Immature natural killer cell (primary cell): ENCODE measurements around the gene TNFSF9. TPM values are rescaled to one million over a fixed set of nuclear protein-coding genes. Genes with fewer than 3 reads are reported as not detected.

Experiments
- DNase-seq, 3 donors: peaks; one replicate each; pipeline ENCODE4 v3.0.0; 2022; ENCODE audit warnings: mixed read lengths in 1 of 3
- H3K27ac Mint-ChIP-seq, 6 donors: one replicate each; pipeline ENCODE4 v1.8.0; 2020; ENCODE audit warnings: mixed read lengths in 6 of 6, mild to moderate bottlenecking in 5 of 6, inconsistent platforms in 4 of 6, moderate library complexity in 3 of 6
- H3K27me3 Mint-ChIP-seq, 3 donors: one replicate each; pipeline ENCODE4 v1.8.0; 2020 to 2021; ENCODE audit warnings: low read depth in 3 of 3, mild to moderate bottlenecking in 3 of 3, mixed read lengths in 3 of 3, moderate library complexity in 3 of 3, inconsistent platforms in 1 of 3
- H3K36me3 Mint-ChIP-seq, 3 donors: one replicate each; pipeline ENCODE4 v1.8.0; 2020; ENCODE audit warnings: mixed read lengths in 3 of 3, inconsistent platforms in 2 of 3, mild to moderate bottlenecking in 2 of 3
- H3K4me1 Mint-ChIP-seq, 2 donors: one replicate each; pipeline ENCODE4 v1.8.0; 2020; ENCODE audit warnings: inconsistent platforms in 2 of 2, mild to moderate bottlenecking in 2 of 2, mixed read lengths in 2 of 2, moderate library complexity in 1 of 2
- H3K4me3 Mint-ChIP-seq, 5 donors: one replicate each; pipeline ENCODE4 v1.8.0; 2020; ENCODE audit warnings: mild to moderate bottlenecking in 5 of 5, mixed read lengths in 5 of 5, inconsistent platforms in 3 of 5, moderate library complexity in 3 of 5
- H3K9me3 Mint-ChIP-seq, 6 donors: one replicate each; pipeline ENCODE4 v1.8.0; 2020; ENCODE audit warnings: mild to moderate bottlenecking in 6 of 6, mixed read lengths in 6 of 6, inconsistent platforms in 4 of 6, moderate library complexity in 3 of 6
- polyA plus RNA-seq, 3 donors: library from polyadenylated mRNA; unstranded; fragments of 300-500 nt; fragmentation: Illumina TruSeq; gene quantifications; one replicate each; pipeline ENCODE4 v1.2.3, GENCODE V29; 2021

TNFSF9 gene
- polyA plus RNA-seq, result 10 to 100 TPM in 1 of 3 donors, 1 to 10 TPM in 2; 1.3 to 16.0 (median 5.9) TPM

GRCh38 chr19:6530386-6531162 is at the start of gene TNFSF9:
TSS of gene TNFSF9 (plus strand) at chr19:6531026. CDS start at chr19:6531037, 11 bp downstream.
- no peaks in the 10 kb centered on the region for H3K9me3 Mint-ChIP-seq
- peaks cover 28 to 39% of the 10 kb centered on the region in 2 donors for H3K4me1 Mint-ChIP-seq
- DNase-seq, result peak; percentile 76 to 77 (median 77)
- peaks cover 4 to 10% (median 5%) of the 10 kb centered on the region in 3 donors for H3K36me3 Mint-ChIP-seq
- H3K27ac Mint-ChIP-seq, result peak within 1 kb of the TSS; percentile 1 to 90 (median 80)
- peak within 1 kb of the TSS; percentile 84 to 99 (median 86) for H3K4me3 Mint-ChIP-seq
- peaks cover 15 to 21% (median 17%) of the 10 kb centered on the region in 3 donors for H3K27me3 Mint-ChIP-seq

GRCh38 chr19:6481541-6482342 is 49.1 kb upstream of the TNFSF9 start, which contains the start of gene DENND1C:
TSS of gene DENND1C (minus strand) at chr19:6481787. CDS start at chr19:6481695, 92 bp downstream.
- peak within 1 kb of the TSS; percentile 99 to 100 (median 99) for H3K27ac Mint-ChIP-seq
- peak within 1 kb of the TSS; percentile 93 to 99 (median 98) for H3K4me3 Mint-ChIP-seq
- peak; percentile 77 to 78 (median 77) for DNase-seq
- H3K9me3 Mint-ChIP-seq, result no peaks in the 10 kb centered on the region
- H3K4me1 Mint-ChIP-seq, result peaks cover 42 to 43% of the 10 kb centered on the region in 2 donors
- H3K27me3 Mint-ChIP-seq, result peaks cover 0 to 15% (median 4%) of the 10 kb centered on the region in 3 donors
- peaks cover 0 to 4% (median 0%) of the 10 kb centered on the region in 3 donors for H3K36me3 Mint-ChIP-seq

GRCh38 chr19:6482343-6482686 is 48.5 kb upstream of the TNFSF9 start:
- H3K27ac Mint-ChIP-seq, result peak overlapping the region; percentile 99 to 100 (median 99)
- peaks cover 42 to 43% of the 10 kb centered on the region in 2 donors for H3K4me1 Mint-ChIP-seq
- peaks cover 0 to 4% (median 0%) of the 10 kb centered on the region in 3 donors for H3K36me3 Mint-ChIP-seq
- peak overlapping the region; percentile 93 to 99 (median 98) for H3K4me3 Mint-ChIP-seq
- peaks cover 0 to 16% (median 4%) of the 10 kb centered on the region in 3 donors for H3K27me3 Mint-ChIP-seq
- H3K9me3 Mint-ChIP-seq, result no peaks in the 10 kb centered on the region
- DNase-seq, result no peak

GRCh38 chr19:6483235-6483634 is 47.6 kb upstream of the TNFSF9 start:
- Mint-ChIP-seq H3K4me1 (peaks cover 42 to 43% of the 10 kb centered on the region in 2 donors), H3K4me3 (peak overlapping the region in 3 of 5 donors; percentile 34 to 72 (median 67)), H3K27ac (peak overlapping the region; percentile 99 to 100 (median 99)), H3K27me3 (peaks cover 0 to 17% (median 4%) of the 10 kb centered on the region in 3 donors), H3K9me3 (no peaks in the 10 kb centered on the region), H3K36me3 (peaks cover 0 to 4% (median 0%) of the 10 kb centered on the region in 3 donors)
- DNase-seq, result no peak

- Mint-ChIP-seq H3K9me3 (no peaks in the 10 kb centered on the region), H3K27me3 (peaks cover 0 to 17% (median 4%) of the 10 kb centered on the region in 3 donors), H3K4me1 (peaks cover 44 to 45% of the 10 kb centered on the region in 2 donors), H3K36me3 (peaks cover 0 to 4% (median 0%) of the 10 kb centered on the region in 3 donors), H3K4me3 (no peak overlapping the region), H3K27ac (peak overlapping the region in 3 of 6 donors; percentile 72 to 99 (median 99))
- no peak for DNase-seq
These were observed 46.6 kb upstream of the TNFSF9 start for GRCh38 chr19:6484230-6484629.

GRCh38 chr19:6484831-6485230 is 46.0 kb upstream of the TNFSF9 start:
- DNase-seq, result no peak
- Mint-ChIP-seq H3K27me3 (peaks cover 0 to 17% (median 4%) of the 10 kb centered on the region in 3 donors), H3K27ac (no peak overlapping the region), H3K36me3 (peaks cover 0 to 4% (median 0%) of the 10 kb centered on the region in 3 donors), H3K9me3 (no peaks in the 10 kb centered on the region), H3K4me3 (no peak overlapping the region), H3K4me1 (peaks cover 49% of the 10 kb centered on the region in 2 donors)

- Mint-ChIP-seq H3K27me3 (peaks cover 0 to 2% (median 0%) of the 10 kb centered on the region in 3 donors), H3K36me3 (no peaks in the 10 kb centered on the region), H3K4me1 (peaks cover 12 to 13% of the 10 kb centered on the region in 2 donors), H3K27ac (peak overlapping the region; percentile 62 to 93 (median 86)), H3K9me3 (no peaks in the 10 kb centered on the region), H3K4me3 (peak overlapping the region; percentile 52 to 87 (median 68))
- DNase-seq, result peak in 1 of 3 donors; percentile 29
These were observed 41.4 kb upstream of the TNFSF9 start for GRCh38 chr19:6489278-6490061.

- no peak for DNase-seq
- peak overlapping the region; percentile 52 to 87 (median 68) for H3K4me3 Mint-ChIP-seq
- peaks cover 0 to 2% (median 0%) of the 10 kb centered on the region in 3 donors for H3K27me3 Mint-ChIP-seq
These were observed 40.7 kb upstream of the TNFSF9 start for GRCh38 chr19:6490134-6490533.

GRCh38 chr19:6491802-6492592 is 38.8 kb upstream of the TNFSF9 start:
- no peak for DNase-seq
- no peaks in the 10 kb centered on the region for H3K36me3 Mint-ChIP-seq
- peaks cover 12 to 13% of the 10 kb centered on the region in 2 donors for H3K4me1 Mint-ChIP-seq
- no peaks in the 10 kb centered on the region for H3K9me3 Mint-ChIP-seq
- H3K4me3 Mint-ChIP-seq, result peak overlapping the region in 1 of 5 donors; percentile 11
- H3K27ac Mint-ChIP-seq, result peak overlapping the region in 3 of 6 donors; percentile 26 to 75 (median 51)
- peaks cover 0 to 2% (median 0%) of the 10 kb centered on the region in 3 donors for H3K27me3 Mint-ChIP-seq

More at GRCh38 chr19:6490134-6490533, 40.7 kb upstream of the TNFSF9 start:
- no peaks in the 10 kb centered on the region for H3K9me3 Mint-ChIP-seq
- H3K4me1 Mint-ChIP-seq, result peaks cover 12 to 13% of the 10 kb centered on the region in 2 donors
- H3K27ac Mint-ChIP-seq, result peak overlapping the region; percentile 62 to 93 (median 86)
- no peaks in the 10 kb centered on the region for H3K36me3 Mint-ChIP-seq

- DNase-seq, result no peak
- no peak overlapping the region for H3K4me3 Mint-ChIP-seq
- no peaks in the 10 kb centered on the region for H3K9me3 Mint-ChIP-seq
- H3K27ac Mint-ChIP-seq, result no peak overlapping the region
- peaks cover 8% of the 10 kb centered on the region in 2 donors for H3K4me1 Mint-ChIP-seq
- peaks cover 0 to 2% (median 0%) of the 10 kb centered on the region in 3 donors for H3K36me3 Mint-ChIP-seq
- peaks cover 0 to 3% (median 1%) of the 10 kb centered on the region in 3 donors for H3K27me3 Mint-ChIP-seq
These were observed 36.3 kb upstream of the TNFSF9 start for GRCh38 chr19:6494438-6495036.

- no peak for DNase-seq
- no peaks in the 10 kb centered on the region for H3K4me1 Mint-ChIP-seq
- no peaks in the 10 kb centered on the region for H3K9me3 Mint-ChIP-seq
- peaks cover 0 to 7% (median 1%) of the 10 kb centered on the region in 3 donors for H3K27me3 Mint-ChIP-seq
- H3K27ac Mint-ChIP-seq, result no peak overlapping the region
- peaks cover 0 to 4% (median 0%) of the 10 kb centered on the region in 3 donors for H3K36me3 Mint-ChIP-seq
- no peak overlapping the region for H3K4me3 Mint-ChIP-seq
These were observed 34.9 kb upstream of the TNFSF9 start for GRCh38 chr19:6495947-6496346.
